IMR-90 (cell line): ENCODE results near the gene SDC3. TPM values are rescaled to one million over a fixed set of nuclear protein-coding genes. Genes with fewer than 3 reads are reported as not detected.

ENCODE experiments used
- ATAC-seq: fragments of 200-7000 bp; cut with Tn5 transposase; 2 replicates; pipeline ENCODE4 v1.9.1; 2020; ENCODE audit warnings: low read depth, mild to moderate bottlenecking, moderate library complexity
- BruUV-seq: library from RNA; stranded (reverse); fragments of 400-500 nt; replicated peaks from 2 replicates; lab custom pipeline; 2021; lab: Mats Ljungman, UMichigan
- CTCF ChIA-PET: fragments of 300-600 bp; formaldehyde crosslinking; extraction: SDS; loops from one replicate; lab custom pipeline; 2021; ENCODE audit warnings: antibody characterized with exemption; lab: Yijun Ruan, JAX
- POLR2A ChIA-PET: fragments of 300-600 bp; sonication (Branson Sonifier 250); formaldehyde crosslinking; loops from one replicate; lab custom pipeline; 2022; ENCODE audit warnings: antibody characterized with exemption; ENCODE audit not compliant: unreplicated experiment; lab: Charles Lee
- DNase-seq: peaks from one replicate; pipeline ENCODE4 v3.0.0; 2013
- H2AFZ ChIP-seq: replicated peaks from 2 replicates; pipeline ENCODE3; 2013; ENCODE audit warnings: low read length, mild to moderate bottlenecking; ENCODE audit not compliant: poor library complexity
- H2AK5ac ChIP-seq: 2 replicates; pipeline ENCODE4 v1.6.1; 2013; ENCODE audit warnings: low read depth, low read length, inconsistent platforms
- H2AK9ac ChIP-seq: replicated peaks from 2 replicates; pipeline ENCODE3; 2013; ENCODE audit warnings: mild to moderate bottlenecking, low read depth, low read length, moderate library complexity; ENCODE audit not compliant: poor library complexity
- H2BK120ac ChIP-seq: 2 replicates; pipeline ENCODE4 v1.6.1; 2013; ENCODE audit warnings: low read depth, low read length, inconsistent platforms
- H2BK15ac ChIP-seq: 3 replicates; pipeline ENCODE4 v1.6.1; 2013; ENCODE audit warnings: low read depth, low read length, inconsistent platforms
- H2BK20ac ChIP-seq: 2 replicates; pipeline ENCODE4 v1.6.1; 2013; ENCODE audit warnings: low read depth, mild to moderate bottlenecking, inconsistent platforms, low read length, moderate library complexity
- H2BK5ac ChIP-seq: 2 replicates; pipeline ENCODE4 v1.6.1; 2013; ENCODE audit warnings: mild to moderate bottlenecking, low read depth, low read length, inconsistent platforms; ENCODE audit not compliant: poor library complexity, severe bottlenecking
- H3K14ac ChIP-seq: replicated peaks from 2 replicates; pipeline ENCODE4 v1.6.1; 2013; ENCODE audit warnings: low read depth, low read length, inconsistent platforms
- H3K18ac ChIP-seq: 2 replicates; pipeline ENCODE4 v1.6.1; 2013; ENCODE audit warnings: low read depth, low read length, control low read depth
- H3K23ac ChIP-seq: 2 replicates; pipeline ENCODE4 v1.6.1; 2013; ENCODE audit warnings: low read depth, low read length, inconsistent platforms
- H3K27ac ChIP-seq: 2 replicates; pipeline ENCODE4 v1.5.1; 2013; ENCODE audit warnings: mild to moderate bottlenecking, control low read depth, low read length; ENCODE audit not compliant: insufficient read depth
- H3K27me3 ChIP-seq: 2 replicates; pipeline ENCODE4 v1.6.1; 2013; ENCODE audit warnings: low read length; ENCODE audit not compliant: control insufficient read depth, insufficient read depth
- H3K36me3 ChIP-seq: 2 replicates; pipeline ENCODE4 v1.6.1; 2013; ENCODE audit warnings: low read length, mixed read lengths; ENCODE audit not compliant: control insufficient read depth, insufficient read depth
- H3K4ac ChIP-seq: 2 replicates; pipeline ENCODE4 v1.6.1; 2013; ENCODE audit warnings: low read depth, low read length, inconsistent platforms
- H3K4me1 ChIP-seq: 2 replicates; pipeline ENCODE4 v1.6.1; 2013; ENCODE audit warnings: low read length, mixed read lengths; ENCODE audit not compliant: control insufficient read depth, insufficient read depth
- H3K4me2 ChIP-seq: 2 replicates; pipeline ENCODE4 v1.6.1; 2013; ENCODE audit warnings: low read depth, mild to moderate bottlenecking, control low read depth, low read length, moderate library complexity
- H3K4me3 ChIP-seq: 2 replicates; pipeline ENCODE4 v1.5.1; 2013; ENCODE audit warnings: low read depth, mild to moderate bottlenecking, control low read depth, low read length, moderate library complexity; ENCODE audit not compliant: insufficient read depth
- H3K56ac ChIP-seq: 2 replicates; pipeline ENCODE4 v1.6.1; 2013; ENCODE audit warnings: low read length, inconsistent platforms; ENCODE audit not compliant: insufficient read depth; ENCODE audit errors: extremely low read depth
- H3K79me1 ChIP-seq, 2 experiments: 2 replicates each; pipeline ENCODE4 v1.6.1; 2013; ENCODE audit warnings: low read length in 2 of 2, inconsistent platforms in 1 of 2, low read depth in 1 of 2
- H3K9ac ChIP-seq: 2 replicates; pipeline ENCODE4 v1.6.1; 2013; ENCODE audit warnings: low read depth, low read length, control low read depth
- H3K9me1 ChIP-seq: 2 replicates; pipeline ENCODE4 v1.6.1; 2013; ENCODE audit warnings: low read length, inconsistent platforms; ENCODE audit not compliant: insufficient read depth
- H3K9me3 ChIP-seq: 2 replicates; pipeline ENCODE4 v1.6.1; 2013; ENCODE audit warnings: low read length; ENCODE audit not compliant: control insufficient read depth, insufficient read depth
- H4K20me1 ChIP-seq: 2 replicates; pipeline ENCODE4 v1.6.1; 2013; ENCODE audit warnings: low read length, inconsistent platforms; ENCODE audit not compliant: insufficient read depth
- H4K5ac ChIP-seq: 2 replicates; pipeline ENCODE4 v1.6.1; 2013; ENCODE audit warnings: mild to moderate bottlenecking, low read depth, low read length, control low read depth
- H4K8ac ChIP-seq, 2 experiments: 2 replicates each; pipeline ENCODE4 v1.6.1; 2013; ENCODE audit warnings: low read depth in 2 of 2, low read length in 2 of 2, control low read depth in 1 of 2, inconsistent platforms in 1 of 2
- H4K91ac ChIP-seq: 2 replicates; pipeline ENCODE4 v1.6.1; 2013; ENCODE audit warnings: low read depth, low read length, inconsistent platforms; ENCODE audit not compliant: insufficient read depth
- CHD1 ChIP-seq: IDR thresholded peaks from 2 replicates; pipeline ENCODE4 v1.6.1; 2012; ENCODE audit warnings: low read depth, low read length, improper control_type of control experiment
- CTCF ChIP-seq: conservative IDR thresholded peaks from 2 replicates; pipeline ENCODE4 v1.5.1; 2012; ENCODE audit warnings: mild to moderate bottlenecking, low read depth, low read length, improper control_type of control experiment
- FOS ChIP-seq: fragments of 150-350 bp; IDR thresholded peaks from 2 replicates; pipeline ENCODE4 v1.6.1; 2016; ENCODE audit warnings: low read depth, low read length
- MAFK ChIP-seq: IDR thresholded peaks from 2 replicates; pipeline ENCODE4 v1.6.1; 2012; ENCODE audit warnings: low read depth, low read length, improper control_type of control experiment
- MAZ ChIP-seq: IDR thresholded peaks from 2 replicates; pipeline ENCODE4 v1.6.1; 2012; ENCODE audit warnings: low read depth, mild to moderate bottlenecking, low read length, improper control_type of control experiment, moderate library complexity, borderline replicate concordance
- MXI1 ChIP-seq: IDR thresholded peaks from 2 replicates; pipeline ENCODE4 v1.6.1; 2012; ENCODE audit warnings: low read depth, mild to moderate bottlenecking, low read length, moderate library complexity, borderline replicate concordance
- NFE2L2 ChIP-seq: fragments of 150-350 bp; IDR thresholded peaks from 2 replicates; pipeline ENCODE4 v1.6.1; 2016; ENCODE audit warnings: low read depth, mild to moderate bottlenecking, low read length
- RAD21 ChIP-seq: IDR thresholded peaks from 2 replicates; pipeline ENCODE4 v1.6.1; 2012; ENCODE audit warnings: low read length, improper control_type of control experiment
- SMC3 ChIP-seq: fragments of 150-350 bp; IDR thresholded peaks from 2 replicates; pipeline ENCODE4 v1.6.1; 2016; ENCODE audit warnings: low read depth, mild to moderate bottlenecking, antibody characterized with exemption, low read length, moderate library complexity
- USF2 ChIP-seq: fragments of 150-350 bp; IDR thresholded peaks from 2 replicates; pipeline ENCODE4 v1.6.1; 2017; ENCODE audit warnings: mild to moderate bottlenecking, antibody characterized with exemption, low read length, low read depth
- WGBS, 2 experiments: methylation state at CpG; one replicate each; pipeline versions ENCODE4 v1.1.5 to v1.1.7; 2013; ENCODE audit warnings: missing lambda C conversion rate in 2 of 2; ENCODE audit not compliant: insufficient read length in 1 of 2; ENCODE audit errors: extremely low coverage in 2 of 2; 5-methylcytosine and 5-hydroxymethylcytosine counted together
- dilution Hi-C: fragments of 300-500 bp; cut with HindIII; formaldehyde crosslinking; loops from one replicate; pipeline ENCODE4 v1.14.3; 2018; ENCODE audit warnings: low sequenced_read_pairs; ENCODE audit not compliant: unreplicated experiment
- in situ Hi-C: fragments of 300-500 bp; cut with MboI; formaldehyde crosslinking; loops from 3 replicates; pipeline ENCODE4 v1.14.3; 2019; ENCODE audit warnings: low sequenced_read_pairs, inconsistent platforms, mixed read lengths
- intact Hi-C: fragments of 100-400 bp; cut with micrococcal nuclease; formaldehyde crosslinking; loops from 2 replicates; pipeline ENCODE4 v1.10.0; 2022
- polyA plus RNA-seq, 3 experiments: library from polyadenylated mRNA; depleted of rRNA; stranded (reverse); fragments of >200 nt; gene quantifications; 2 replicates each; pipeline ENCODE4 v1.2.3, GENCODE V29; 2012; ENCODE audit warnings: low replicate concordance in 1 of 3
- total RNA-seq: library from RNA; depleted of rRNA; stranded (reverse); fragments of >200 nt; gene quantifications from 2 replicates; pipeline ENCODE4 v1.2.3, GENCODE V29; 2012

The SDC3 gene
- total and polyA plus RNA-seq, 2 of the 4 experiments (the other 2 are of a cell fraction) = 13.1 to 71.5 TPM

- H3K18ac ChIP-seq = no peak overlapping the region
- H3K27me3 ChIP-seq = no peaks in the 10 kb centered on the region
- POLR2A ChIA-PET = no interaction called here
- no peak for TF ChIP-seq MXI1
- TF ChIP-seq CTCF = no peak
- no peak for TF ChIP-seq MAFK
- no peak for TF ChIP-seq RAD21
- no peak for TF ChIP-seq MAZ
- no peak for TF ChIP-seq USF2
- no peak for TF ChIP-seq CHD1
- TF ChIP-seq SMC3 = no peak
- no peak for TF ChIP-seq FOS
- TF ChIP-seq NFE2L2 = no peak
- peaks cover 26% of the 10 kb centered on the region for H3K9me1 ChIP-seq
- peak overlapping the region; percentile 48 for H2AK9ac ChIP-seq
- WGBS, 2 experiments = 92% methylated on average over 2 of the region's 13 CpGs; no CpG with 5 or more reads in 1 of the 2 experiments
- no peak overlapping the region for H2AFZ ChIP-seq
- no peak for ATAC-seq
- peaks cover 32% of the 10 kb centered on the region for H3K4me1 ChIP-seq
- H3K36me3 ChIP-seq = peaks cover 31% of the 10 kb centered on the region
- H2BK15ac ChIP-seq = no peak overlapping the region; the same call in 2 of the 3 replicates
- CTCF ChIA-PET = no interaction called here
- H4K5ac ChIP-seq = no peak overlapping the region
- H3K9me3 ChIP-seq = peaks cover 2% of the 10 kb centered on the region
- dilution Hi-C loops (no loop called here), in situ Hi-C loops (no loop called here), intact Hi-C loops (no loop called here)
- H3K79me1 ChIP-seq = peaks cover 31 to 89% of the 10 kb centered on the region in 2 experiments
- no peak overlapping the region for H3K23ac ChIP-seq
- H3K4ac ChIP-seq = no peak overlapping the region; the same call in 1 of the 2 replicates
- H3K4me3 ChIP-seq = no peak overlapping the region
- peak overlapping the region; percentile 39; the same call in 1 of the 2 replicates for H2BK120ac ChIP-seq
- H4K91ac ChIP-seq = 0 out of 2 replicates have a peak overlapping the region, but pooled peaks have one; percentile 72
- 0 out of 2 replicates have a peak overlapping the region, but pooled peaks have one; percentile 0 for H2BK20ac ChIP-seq
- H3K27ac ChIP-seq = no peak overlapping the region
- peak overlapping the region; percentile 84; the same call in 1 of the 2 replicates for H2AK5ac ChIP-seq
- DNase-seq = no peak
- H3K56ac ChIP-seq = no peak overlapping the region
- H4K20me1 ChIP-seq = peaks cover 58% of the 10 kb centered on the region
- 0 out of 2 replicates have a peak overlapping the region, but pooled peaks have one; percentile 15 for H3K14ac ChIP-seq
- H3K9ac ChIP-seq = no peak overlapping the region
- no peak overlapping the region for H2BK5ac ChIP-seq
- H3K4me2 ChIP-seq = no peak overlapping the region
- H4K8ac ChIP-seq = no peak overlapping the region; a peak in 1 of 4 replicates
- no TSS peak for BruUV-seq
These were observed 30.0 kb downstream of the SDC3 start for GRCh38 chr1:30878559-30878958.
